Spleen (tissue), 7 donors: Measurements from ENCODE around the gene G2E3.

Source experiments
- POLR2A ChIP-seq, 3 donors: fragments of 450-650 bp; IDR thresholded peaks; one replicate each; pipeline ENCODE4 v1.5.1; 2017; ENCODE audit warnings: antibody characterized with exemption in 3 of 3, mild to moderate bottlenecking in 1 of 3
- TF ChIP-seq, protein P1 (sequence below), 11 experiments: fragments of 200-600 bp in 7 of 11; fragments of 450-650 bp in 4 of 11; sonication (generic) in 4 of 11; IDR thresholded peaks in 8 of 11; conservative IDR thresholded peaks in 3 of 11; 1 replicate in 7 of 11; 2 replicates in 4 of 11; pipeline versions ENCODE4 v1.4.0 to v1.8.0; 2016 to 2021; ENCODE audit warnings: antibody characterized with exemption in 11 of 11, inconsistent platforms in 4 of 11, mild to moderate bottlenecking in 1 of 11
- donor health status: DM: no; HTN: no; CAD: no; lungs with moderate emphysema.
- donor health status: DM: no; HTN: no; CAD: no.
- donor health status: DM: no; HTN: no; CAD: no.

DNA sequence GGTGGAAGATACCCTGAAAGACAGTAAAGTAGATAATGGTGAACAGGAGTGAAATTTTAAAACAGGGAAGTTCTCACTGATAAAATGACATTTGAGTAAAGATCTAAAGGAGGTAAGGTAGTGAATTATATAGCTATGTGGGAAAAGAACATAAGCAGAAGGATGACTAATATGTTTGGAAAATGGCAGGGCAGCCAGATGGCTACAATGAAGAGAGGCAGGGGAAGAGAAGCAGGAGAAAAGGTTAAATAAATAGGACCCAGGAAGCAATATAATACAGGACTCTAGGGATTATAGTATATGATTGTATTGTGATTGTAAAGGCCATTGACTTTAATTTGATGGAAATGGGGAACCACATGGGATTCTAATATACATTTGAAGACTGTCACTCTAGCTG, 96.2 kb downstream of the G2E3 start:
- TF ChIP-seq, protein P1, sequence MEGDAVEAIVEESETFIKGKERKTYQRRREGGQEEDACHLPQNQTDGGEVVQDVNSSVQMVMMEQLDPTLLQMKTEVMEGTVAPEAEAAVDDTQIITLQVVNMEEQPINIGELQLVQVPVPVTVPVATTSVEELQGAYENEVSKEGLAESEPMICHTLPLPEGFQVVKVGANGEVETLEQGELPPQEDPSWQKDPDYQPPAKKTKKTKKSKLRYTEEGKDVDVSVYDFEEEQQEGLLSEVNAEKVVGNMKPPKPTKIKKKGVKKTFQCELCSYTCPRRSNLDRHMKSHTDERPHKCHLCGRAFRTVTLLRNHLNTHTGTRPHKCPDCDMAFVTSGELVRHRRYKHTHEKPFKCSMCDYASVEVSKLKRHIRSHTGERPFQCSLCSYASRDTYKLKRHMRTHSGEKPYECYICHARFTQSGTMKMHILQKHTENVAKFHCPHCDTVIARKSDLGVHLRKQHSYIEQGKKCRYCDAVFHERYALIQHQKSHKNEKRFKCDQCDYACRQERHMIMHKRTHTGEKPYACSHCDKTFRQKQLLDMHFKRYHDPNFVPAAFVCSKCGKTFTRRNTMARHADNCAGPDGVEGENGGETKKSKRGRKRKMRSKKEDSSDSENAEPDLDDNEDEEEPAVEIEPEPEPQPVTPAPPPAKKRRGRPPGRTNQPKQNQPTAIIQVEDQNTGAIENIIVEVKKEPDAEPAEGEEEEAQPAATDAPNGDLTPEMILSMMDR (IDR thresholded peaks at IDR 0.05 in 8 of 11, conservative IDR thresholded peaks at IDR 0.05 in 3 of 11) = no peak
- no peak for TF ChIP-seq POLR2A (IDR thresholded peaks at IDR 0.05)
